DMS79 treated with DMSO at 0.1 percent for 48 hours (cell line): ENCODE results near the gene DGKE.
A peak's percentile ranks its signal among the peaks of the same experiment; 100 is the strongest.

Source experiments
- DNase-seq: peaks from one replicate; lab custom pipeline; 2025; lab: John Stamatoyannopoulos, UW

DGKE gene

DNA sequence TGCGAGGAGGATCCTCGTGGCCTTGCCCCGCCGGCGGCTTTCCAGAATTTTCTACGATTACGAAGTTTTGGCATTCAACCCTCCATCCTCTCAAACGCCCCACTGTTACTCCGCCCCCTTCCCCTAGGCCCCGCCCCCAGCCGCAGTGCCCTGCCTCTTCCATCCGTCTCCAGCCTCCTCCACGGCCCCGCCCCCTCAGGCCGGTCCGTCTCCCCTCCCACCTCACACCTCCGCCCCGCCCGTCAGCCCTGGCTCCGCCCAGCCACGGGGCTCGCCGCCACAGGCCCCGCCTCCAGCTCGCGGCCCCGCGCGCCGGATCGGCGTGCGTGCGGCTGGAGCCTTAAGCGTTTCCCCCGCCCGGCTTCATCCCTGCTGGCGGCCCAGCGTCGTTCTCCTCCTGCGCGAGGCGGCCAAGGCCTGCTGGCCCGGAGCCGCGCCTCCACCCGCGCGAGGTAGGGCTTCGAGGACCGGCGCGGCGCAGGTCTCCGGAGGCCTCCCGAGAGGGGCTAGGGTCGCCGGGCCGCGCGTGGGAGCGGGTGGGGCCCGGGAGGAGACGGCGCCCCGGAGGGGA, at the start of gene DGKE, which contains the start of gene C17orf67:
Gene DGKE (plus strand): TSS at position 343 of the 571 bp plus-strand sequence. CDS start 645 bp downstream, outside the sequence.
Gene C17orf67 (minus strand): TSS at position 112 of the 571 bp plus-strand sequence. CDS start 18,110 bp downstream, outside the sequence.
- DNase-seq = peak; percentile 72

DNA sequence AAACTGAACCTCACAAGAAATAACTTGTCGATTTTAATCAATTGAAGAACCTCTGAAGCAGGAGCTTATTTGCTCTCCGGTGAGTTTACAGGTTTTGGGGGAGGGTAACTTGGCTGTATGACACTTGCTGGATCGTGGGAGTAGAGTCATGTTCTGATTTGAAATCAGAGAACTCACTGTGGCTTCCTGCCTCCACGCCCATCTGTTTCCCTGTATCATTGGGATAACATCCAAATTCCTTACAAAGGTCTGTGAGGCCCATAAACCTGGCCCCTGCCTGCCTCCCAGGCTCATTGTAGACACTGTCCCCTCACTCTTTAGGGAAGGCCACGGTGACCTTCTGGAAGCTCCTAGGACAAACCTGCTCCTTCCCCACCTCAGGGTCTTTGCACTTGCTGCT, 48.5 kb upstream of the DGKE start:
- DNase-seq = no peak

DNA sequence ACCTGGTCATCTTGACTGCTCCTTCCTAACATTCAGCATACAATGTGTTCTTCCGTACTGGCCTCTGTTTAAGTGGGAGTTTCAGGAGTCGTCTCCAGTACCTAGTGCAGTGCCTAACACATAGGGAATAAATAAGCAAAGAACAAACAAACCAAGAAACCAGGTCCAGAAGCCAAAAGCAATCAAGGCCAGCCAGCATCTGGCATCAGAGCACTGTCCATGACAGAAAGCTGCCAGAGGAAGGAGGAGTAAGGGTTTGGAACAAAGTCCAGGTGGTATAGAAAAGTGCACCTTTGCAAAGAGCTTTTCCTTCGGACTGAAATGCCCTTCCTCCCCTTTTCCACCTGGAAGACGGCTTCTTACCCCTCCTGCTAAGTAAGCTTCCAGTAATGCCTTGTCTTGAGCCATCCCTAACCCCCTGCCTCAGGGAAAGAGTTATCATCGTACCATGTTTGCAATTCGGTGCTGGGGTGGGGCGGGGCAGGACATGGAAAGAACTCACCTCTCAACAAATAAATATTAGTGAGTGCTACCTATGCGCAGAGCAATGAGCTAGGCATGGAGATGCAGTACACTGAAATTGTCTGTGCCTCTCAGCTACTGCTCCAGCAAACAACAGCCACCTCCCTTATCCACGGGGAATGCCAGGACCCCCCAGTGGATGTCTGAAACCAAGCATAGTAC, 47.8 kb upstream of the DGKE start:
- DNase-seq = no peak

DNA sequence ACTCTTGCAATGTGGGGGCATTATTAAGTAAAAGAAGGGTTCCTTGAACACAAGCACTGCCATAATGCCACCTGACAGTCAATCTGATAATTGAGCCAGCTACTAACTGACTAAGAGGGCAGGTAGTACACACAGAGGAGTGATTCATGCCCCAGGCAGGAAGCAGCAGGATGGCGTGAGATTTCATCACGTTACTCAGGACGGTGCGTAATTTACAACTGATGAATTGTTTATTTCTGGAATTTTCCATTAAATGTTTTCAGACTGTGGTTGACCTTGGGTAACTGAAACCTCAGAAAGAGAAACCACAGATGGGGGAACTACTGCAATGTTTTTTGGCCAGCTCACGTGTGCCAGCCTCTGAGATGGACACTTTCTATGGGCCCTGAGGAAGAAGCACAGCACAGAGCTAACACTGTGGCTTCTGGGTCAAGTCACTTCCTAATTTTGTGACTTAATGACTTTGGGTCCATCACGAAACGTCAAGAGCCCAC, 46.9 kb upstream of the DGKE start:
- no peak for DNase-seq

DNA sequence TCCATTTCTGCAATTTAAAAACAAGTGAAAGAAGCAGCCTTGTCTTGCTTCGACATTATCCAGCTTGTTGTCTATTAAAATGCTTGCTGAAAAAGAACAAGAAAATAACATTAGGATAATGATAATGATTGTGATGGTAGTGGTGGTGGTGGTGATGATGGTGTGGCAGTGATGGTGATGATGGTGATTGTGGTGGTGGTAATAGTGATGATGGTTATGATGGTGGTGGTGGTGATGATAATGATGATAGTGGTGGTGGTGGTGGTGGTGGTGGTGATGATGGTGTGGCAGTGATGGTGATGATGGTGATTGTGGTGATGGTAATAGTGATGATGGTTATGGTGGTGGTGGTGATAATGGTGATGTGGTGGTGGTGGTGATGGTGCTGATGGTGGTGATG, 41.7 kb upstream of the DGKE start:
- no peak for DNase-seq

DNA sequence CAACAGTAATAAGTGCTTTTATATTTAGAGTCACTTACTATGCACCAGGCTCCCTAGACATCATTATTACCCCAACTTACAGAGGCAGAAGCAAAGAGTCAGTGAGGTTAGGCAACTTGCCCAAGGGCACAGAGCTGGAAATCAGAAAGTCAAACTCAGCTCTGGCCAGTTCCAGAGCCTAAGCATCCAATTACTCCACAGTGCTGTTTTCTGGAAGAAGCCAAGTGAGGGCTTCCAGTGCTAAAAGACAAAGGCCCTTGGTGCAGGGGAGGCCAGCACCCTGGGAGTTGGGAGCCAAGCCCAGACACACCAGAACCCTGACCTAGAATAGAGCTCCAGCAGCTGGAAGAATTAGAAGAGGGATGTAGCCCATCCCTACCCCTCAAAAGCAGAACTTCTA, 40.4 kb upstream of the DGKE start:
- DNase-seq = no peak

DNA sequence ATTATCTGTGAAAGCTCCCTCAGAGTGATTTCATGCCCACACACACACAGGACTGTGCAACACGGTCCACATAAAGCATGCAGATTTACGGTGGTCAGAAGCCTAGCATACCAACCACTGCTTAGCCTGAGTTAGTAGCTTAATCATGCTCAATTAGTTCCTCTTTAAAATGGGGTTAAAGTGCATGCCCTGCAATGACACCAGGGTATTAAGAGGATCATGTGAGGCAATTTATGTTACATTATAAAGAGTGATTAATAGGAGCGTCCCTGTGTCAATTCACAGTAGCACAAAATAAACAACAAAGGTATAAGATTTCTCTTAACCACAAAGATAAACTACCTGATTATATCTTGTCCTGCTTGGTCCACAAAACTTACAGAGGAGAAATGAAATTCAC, 40.0 kb upstream of the DGKE start:
- no peak for DNase-seq

DNA sequence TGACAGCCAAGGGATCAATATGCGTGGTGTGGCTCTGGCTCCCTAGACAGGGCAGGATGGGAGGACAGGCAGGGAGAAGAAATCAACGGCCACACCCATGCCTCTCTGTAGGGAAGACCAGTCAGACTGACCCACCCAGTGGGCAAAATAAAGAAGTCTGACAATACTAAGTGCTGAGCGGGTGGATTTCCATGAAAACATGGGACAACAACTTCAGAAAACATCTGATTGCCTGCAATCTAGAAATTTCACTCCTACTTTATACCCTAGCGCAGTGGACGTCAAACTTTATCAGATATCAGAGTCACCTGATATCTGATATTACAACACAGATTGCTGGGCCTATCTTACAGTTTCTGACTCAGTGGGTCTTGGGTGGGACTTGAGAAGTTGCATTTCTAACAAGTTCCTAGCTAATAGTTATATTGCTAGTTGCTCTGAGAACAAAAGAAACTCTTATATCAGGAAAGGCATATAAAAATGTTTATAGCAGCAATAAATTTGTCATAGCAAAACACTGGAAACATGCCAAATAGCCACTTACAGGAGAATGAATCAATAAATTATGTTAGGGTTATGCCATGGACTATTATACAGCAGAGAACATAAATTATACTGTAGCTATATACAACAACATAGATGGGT, 38.6 kb upstream of the DGKE start:
- no peak for DNase-seq

DNA sequence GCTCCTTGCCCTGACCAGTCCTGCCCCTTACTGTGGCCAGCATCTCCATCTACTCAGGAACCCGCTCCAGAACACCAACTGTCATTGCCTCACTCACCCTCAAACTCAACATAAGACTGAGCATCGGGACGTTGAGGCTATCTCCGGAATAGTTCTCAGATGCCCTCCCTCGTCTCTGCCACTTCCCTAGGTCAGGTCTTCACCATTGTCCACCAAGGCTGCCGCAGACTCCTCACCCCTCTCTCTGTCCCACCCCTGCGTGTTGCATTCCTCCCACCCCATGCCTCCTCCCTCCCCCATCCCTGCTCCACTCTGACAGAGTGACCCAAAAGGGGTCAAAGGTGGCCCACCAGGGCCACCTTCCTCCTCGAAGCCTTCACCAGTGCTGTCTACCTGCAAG, 37.4 kb upstream of the DGKE start:
- DNase-seq = no peak

DNA sequence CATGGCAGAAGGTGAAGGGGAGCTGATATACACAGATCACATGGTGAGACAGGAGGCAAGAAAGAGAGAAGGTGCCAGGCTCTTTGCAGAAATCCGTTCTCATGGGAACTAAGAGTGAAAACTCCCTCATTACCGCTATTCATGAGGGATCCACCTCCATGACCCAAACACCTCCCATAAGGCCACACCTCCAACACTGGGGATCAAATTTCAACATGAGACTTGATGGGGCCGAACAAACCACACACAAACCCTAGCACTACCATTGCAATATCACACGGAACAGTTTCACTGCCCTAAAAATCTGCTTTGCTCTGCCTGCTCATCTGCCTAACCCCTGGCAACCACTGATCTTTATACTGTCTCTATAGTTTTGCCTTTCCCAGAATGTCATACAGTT, 35.0 kb upstream of the DGKE start:
- no peak for DNase-seq

DNA sequence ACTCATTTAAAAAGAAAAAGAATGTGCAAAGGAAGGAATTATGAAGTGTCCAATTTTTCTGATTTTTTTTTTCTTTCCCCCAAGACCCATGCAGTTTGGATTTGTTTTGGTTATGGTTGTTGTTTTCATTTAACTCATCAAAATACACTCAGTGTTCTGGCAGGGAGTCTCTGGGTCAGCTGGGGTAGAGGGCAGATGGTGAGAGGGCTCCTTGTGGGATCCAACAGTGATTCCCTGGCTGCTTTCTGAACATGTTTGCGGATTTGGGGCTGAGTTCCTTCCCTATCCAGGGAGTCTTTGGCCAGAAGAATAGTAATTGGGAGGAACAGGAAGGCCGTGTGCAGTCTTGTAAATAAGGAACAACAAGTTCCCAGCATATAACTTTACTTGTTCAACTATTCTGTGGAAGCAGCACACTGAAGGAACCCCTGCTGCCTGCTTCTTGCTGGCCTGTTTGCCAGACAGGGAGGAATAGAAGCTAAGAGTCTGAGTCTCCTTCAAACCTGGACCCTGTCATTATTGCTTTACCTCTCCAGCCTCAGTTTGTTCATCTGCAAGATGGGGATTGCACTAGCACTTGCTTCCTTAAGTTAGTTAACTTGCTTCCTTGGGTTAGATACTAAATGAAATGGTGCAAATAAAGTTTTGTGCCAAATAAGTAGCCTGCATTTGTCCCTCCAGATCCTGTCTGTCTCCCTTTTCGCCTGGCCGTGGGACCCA, 32.3 kb upstream of the DGKE start:
- no peak for DNase-seq

DNA sequence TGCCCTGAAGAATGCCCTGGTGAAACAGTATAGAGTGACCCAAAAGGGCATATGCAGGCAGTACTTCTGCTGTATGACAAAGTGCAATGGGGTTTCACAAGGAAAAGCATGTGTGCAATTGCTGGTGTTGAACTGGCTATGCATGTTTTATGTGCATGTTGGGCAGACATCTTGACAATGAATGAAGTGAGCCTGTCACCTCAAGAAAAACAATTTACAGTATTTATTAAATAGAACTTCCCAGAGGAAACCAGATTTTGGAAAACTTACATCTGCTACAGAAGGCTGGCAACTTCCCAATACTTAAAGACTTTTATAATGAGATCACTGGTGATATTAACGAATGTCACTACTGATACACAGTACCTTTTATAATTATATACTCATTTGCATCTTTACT, 30.9 kb upstream of the DGKE start:
- no peak for DNase-seq

DNA sequence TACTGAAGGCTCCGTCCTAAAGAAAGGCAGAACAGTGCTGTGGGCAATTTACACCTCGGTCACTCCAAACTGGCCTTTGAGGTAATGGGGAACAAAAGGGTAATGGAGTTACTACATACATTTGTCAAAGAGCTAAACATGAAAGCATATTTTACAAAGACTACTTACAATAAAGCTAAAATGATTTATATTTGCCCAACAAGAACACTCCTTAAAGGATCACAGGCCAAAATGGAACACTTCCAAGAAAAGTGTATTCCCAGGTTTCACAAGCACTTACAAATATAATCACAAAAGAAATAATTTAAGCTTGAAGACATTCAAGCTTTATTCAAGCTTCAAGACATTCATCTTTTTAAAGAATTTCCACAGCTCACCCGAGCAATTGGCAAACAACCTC, 29.5 kb upstream of the DGKE start:
- no peak for DNase-seq

DNA sequence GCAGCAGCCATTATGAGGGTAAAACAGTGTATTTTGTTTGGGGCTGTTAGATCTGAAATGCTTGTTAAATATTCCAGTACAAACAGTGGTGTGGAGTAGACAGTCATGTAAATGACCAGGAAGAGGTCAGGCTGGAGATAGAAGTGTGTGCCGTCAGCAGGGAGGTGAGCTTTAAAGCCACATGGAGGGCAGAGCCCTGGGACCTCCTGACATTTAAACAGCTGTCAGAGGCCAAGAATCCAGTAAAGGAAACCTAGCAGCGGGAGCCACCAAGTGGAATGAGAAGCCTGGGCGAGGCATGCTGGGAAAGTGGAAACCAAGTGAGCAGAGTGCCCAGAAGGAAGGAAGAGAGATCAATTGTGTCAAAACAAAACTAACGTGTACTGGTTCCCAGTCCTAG, 27.0 kb upstream of the DGKE start:
- DNase-seq = no peak

DNA sequence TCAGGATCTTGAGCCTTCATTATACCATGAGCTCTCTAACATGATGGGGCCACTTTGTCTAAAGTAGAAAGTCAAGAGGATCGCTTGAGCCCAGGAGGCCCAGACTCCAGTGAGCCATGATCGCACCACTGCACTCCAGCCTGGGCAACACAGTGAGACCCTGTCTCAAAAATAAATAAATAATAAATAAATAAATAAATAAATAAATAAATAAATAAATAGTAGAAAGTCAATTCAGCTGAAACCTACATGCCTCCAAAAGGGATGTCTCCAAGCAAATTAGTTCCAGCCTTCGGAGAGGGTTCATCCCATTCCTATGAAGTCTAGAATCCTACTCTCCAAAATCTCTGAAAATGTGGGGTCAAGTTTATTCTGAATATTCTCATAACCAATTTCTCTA, 26.2 kb upstream of the DGKE start:
- DNase-seq = no peak

DNA sequence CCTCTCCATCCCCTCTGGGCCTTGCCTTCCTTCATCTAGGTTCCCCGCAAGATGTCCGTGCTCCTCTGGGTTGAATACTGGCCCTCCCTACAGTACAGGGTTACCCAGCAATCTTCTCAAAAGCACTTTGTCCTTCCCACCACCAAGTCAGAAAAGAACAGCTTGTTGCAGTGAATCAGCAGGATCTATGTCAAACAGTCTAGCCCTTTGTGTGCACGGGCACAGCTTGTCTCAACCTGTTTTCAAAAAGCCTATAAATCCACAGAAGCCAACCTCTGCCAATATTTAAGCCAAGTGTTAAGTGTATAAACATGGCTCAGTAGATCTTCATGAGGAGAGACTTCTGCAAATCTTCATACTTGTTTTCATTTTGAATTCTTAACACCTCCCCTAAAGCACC, 25.4 kb upstream of the DGKE start:
- DNase-seq = peak; percentile 54

DNA sequence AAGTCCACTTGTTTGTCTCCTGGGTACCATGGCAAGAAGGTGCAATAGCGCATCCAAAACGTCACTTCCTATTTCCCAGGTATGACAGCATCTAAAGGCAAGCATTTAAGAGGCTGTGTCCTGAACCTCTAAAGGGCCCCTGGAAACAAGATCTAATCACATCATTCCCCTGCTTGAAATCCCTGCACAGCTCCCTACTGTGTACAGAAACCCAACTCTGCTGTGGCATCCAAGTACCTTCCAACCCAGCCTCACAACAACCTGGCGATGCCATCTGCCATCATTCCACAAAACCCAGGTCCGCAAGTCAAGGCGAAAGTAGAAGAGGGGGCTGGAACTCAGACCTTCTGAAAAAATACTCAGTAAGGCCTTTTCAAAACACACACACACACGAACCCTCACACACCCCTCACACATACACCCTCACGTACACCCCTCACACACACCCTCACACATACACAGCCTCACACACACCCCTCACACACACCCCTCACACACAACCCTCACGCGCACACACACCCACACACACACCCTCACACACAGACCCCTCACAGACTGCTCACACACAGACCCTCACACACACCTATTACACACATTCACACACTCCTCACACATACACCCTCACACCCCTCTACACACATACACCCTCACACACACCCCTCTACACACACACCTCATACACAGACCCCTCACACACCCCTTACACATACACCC, 24.7 kb upstream of the DGKE start:
- DNase-seq = no peak

DNA sequence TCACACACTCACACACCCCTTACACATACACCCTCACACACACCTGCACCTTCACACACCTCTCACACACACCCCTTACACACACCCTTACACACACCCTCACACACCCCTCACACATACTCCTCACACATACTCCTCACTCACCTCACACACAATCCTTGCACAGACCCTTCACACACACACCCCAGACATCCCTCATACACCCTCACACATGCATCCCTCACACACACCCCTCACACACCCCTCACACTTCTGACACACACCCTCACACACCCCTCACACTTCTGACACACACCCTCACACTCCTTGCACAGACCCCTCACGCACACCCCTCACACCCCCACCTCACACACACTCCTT, 24.2 kb upstream of the DGKE start:
- no peak for DNase-seq

DNA sequence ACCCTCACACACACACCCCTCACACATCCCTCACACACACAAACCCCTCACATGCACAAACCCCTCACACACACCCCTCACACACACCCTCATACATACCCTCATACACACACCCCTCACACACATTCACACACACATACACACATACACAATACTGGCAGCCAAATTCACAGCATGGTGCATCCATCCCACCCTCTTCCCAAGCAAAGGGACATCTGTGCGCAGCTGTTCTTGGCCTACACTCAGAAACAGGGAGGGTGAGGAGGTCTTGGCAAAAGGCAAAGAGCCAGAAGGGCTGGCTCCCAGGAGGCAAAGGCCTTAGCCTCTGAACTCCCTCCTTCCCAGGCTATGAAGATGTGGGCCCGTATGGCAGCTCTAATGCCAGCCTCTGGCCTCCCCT, 23.6 kb upstream of the DGKE start:
- DNase-seq = no peak

DNA sequence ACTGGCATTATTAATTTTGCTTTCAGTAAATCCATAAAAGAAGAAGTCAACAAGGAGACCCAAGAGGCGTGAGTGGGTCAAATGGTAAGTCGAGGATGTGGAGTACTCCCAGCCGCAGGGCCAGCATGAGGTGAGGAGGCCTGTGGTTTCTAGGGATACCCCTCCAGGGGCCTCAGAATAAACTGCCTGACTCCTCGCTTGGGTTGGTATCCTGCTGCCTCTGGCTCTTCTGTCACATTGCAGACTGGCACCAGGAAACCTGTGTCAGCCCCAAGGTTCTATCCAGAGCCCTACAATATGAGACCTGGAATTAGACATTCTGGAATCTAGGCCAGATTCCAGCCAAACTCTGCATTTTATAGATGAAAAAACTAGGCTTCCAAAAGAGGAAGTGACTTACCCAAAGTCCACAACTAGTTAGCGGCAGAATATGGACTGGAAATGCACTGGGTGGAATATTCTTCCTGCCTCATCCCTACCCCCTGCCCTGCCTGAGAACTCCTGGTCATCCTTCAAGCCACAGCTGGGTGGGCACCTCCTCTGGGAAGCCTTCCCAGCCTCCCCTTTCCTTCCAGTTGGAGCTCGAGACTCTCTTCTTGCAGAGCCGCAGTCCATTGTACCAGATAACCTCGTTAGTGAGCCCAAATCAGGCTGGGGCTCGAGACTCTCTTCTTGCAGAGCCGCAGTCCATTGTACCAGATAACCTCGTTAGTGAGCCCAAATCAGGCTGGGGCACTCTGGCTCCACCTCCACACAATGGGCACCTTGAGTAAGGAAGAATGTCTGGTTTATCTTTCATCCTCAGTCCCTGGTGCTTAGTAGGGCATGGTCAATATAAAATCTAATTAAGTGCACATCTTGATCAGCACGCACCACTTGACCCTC, 22.8 kb upstream of the DGKE start:
- no peak for DNase-seq

DNA sequence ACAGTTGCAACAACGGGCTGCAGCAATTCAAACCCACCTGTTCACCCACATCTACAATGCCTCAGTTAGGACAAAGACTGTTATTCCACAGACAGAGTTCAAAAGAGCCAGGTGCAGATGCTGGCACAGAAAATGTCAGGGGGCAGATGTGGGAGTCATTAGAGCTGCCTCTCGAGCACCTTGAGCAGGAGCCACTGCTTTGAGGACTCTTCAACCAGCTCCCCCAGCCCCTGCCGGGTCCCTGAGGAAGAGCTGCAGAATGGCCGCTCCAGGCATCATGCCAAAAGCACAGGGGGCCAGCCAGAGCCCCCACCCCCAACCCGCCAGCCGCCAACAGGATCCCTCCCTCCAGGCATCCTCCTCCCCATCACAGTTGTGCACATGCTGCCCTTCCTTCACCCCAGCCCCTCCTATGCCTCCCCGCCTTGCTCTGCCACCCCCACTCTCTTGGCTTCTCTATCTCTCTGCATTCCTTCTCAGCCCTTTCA, 21.0 kb upstream of the DGKE start:
- peak; percentile 33 for DNase-seq
